H9 (cell line): ENCODE data around the gene CYP24A1. TPM values are rescaled to one million over a fixed set of nuclear protein-coding genes. Genes with fewer than 3 reads are reported as not detected.
A peak's percentile ranks its signal among the peaks of the same experiment; 100 is the strongest.

Source experiments
- DNase-seq: peaks from one replicate; pipeline ENCODE4 v3.0.0-alpha.2; 2017
- H2AFZ ChIP-seq: one replicate; pipeline ENCODE4 v1.6.1; 2013; ENCODE audit warnings: mild to moderate bottlenecking, low read length, control low read depth, moderate library complexity
- H2AK5ac ChIP-seq: 2 replicates; pipeline ENCODE4 v1.6.1; 2013; ENCODE audit warnings: low read length, control low read depth, mixed read lengths; ENCODE audit not compliant: insufficient read length
- H2BK120ac ChIP-seq: one replicate; pipeline ENCODE4 v1.6.1; 2013; ENCODE audit warnings: low read depth, mild to moderate bottlenecking, low read length, control low read depth, inconsistent platforms; ENCODE audit not compliant: poor library complexity, severe bottlenecking
- H2BK12ac ChIP-seq: 2 replicates; pipeline ENCODE4 v1.6.1; 2013; ENCODE audit warnings: low read length, control low read depth, mixed read lengths, low read depth; ENCODE audit not compliant: insufficient read length
- H2BK15ac ChIP-seq: 2 replicates; pipeline ENCODE4 v1.6.1; 2013; ENCODE audit warnings: low read depth, low read length, control low read depth
- H2BK20ac ChIP-seq: one replicate; pipeline ENCODE4 v1.6.1; 2013; ENCODE audit warnings: low read depth, mild to moderate bottlenecking, low read length, control low read depth, inconsistent platforms; ENCODE audit not compliant: poor library complexity, severe bottlenecking
- H2BK5ac ChIP-seq: 2 replicates; pipeline ENCODE4 v1.6.1; 2013; ENCODE audit warnings: low read length, control low read depth, mixed read lengths; ENCODE audit not compliant: insufficient read length
- H3K14ac ChIP-seq: 2 replicates; pipeline ENCODE4 v1.6.1; 2013; ENCODE audit warnings: low read length, control low read depth; ENCODE audit not compliant: insufficient read depth
- H3K18ac ChIP-seq: 2 replicates; pipeline ENCODE4 v1.6.1; 2013; ENCODE audit warnings: low read depth, mild to moderate bottlenecking, mixed read lengths, low read length, control low read depth; ENCODE audit not compliant: insufficient read length
- H3K23ac ChIP-seq: 2 replicates; pipeline ENCODE4 v1.6.1; 2013; ENCODE audit warnings: low read length, control low read depth, mixed read lengths, low read depth; ENCODE audit not compliant: insufficient read length
- H3K23me2 ChIP-seq: 2 replicates; pipeline ENCODE4 v1.6.1; 2013; ENCODE audit warnings: low read depth, mild to moderate bottlenecking, mixed read lengths, low read length, control low read depth; ENCODE audit not compliant: insufficient read length, poor library complexity, severe bottlenecking
- H3K27ac ChIP-seq: 2 replicates; pipeline ENCODE4 v1.5.1; 2013; ENCODE audit warnings: low read length, control low read depth, mixed read lengths, low read depth; ENCODE audit not compliant: insufficient read length
- H3K27me3 ChIP-seq: 2 replicates; pipeline ENCODE4 v1.6.1; 2013; ENCODE audit warnings: low read length, control low read depth, inconsistent platforms; ENCODE audit not compliant: insufficient read depth
- H3K4ac ChIP-seq: 2 replicates; pipeline ENCODE4 v1.6.1; 2013; ENCODE audit warnings: low read depth, mild to moderate bottlenecking, control low read depth, inconsistent platforms, low read length, moderate library complexity
- H3K4me1 ChIP-seq: 2 replicates; pipeline ENCODE4 v1.6.1; 2013; ENCODE audit warnings: low read length, control low read depth, inconsistent platforms; ENCODE audit not compliant: insufficient read depth
- H3K4me2 ChIP-seq: 2 replicates; pipeline ENCODE4 v1.6.1; 2013; ENCODE audit warnings: low read length, control low read depth, mixed read lengths; ENCODE audit not compliant: insufficient read length, insufficient read depth
- H3K56ac ChIP-seq: 2 replicates; pipeline ENCODE4 v1.6.1; 2013; ENCODE audit warnings: low read depth, mild to moderate bottlenecking, mixed read lengths, low read length, control low read depth; ENCODE audit not compliant: insufficient read length
- H3K79me1 ChIP-seq: 2 replicates; pipeline ENCODE4 v1.6.1; 2013; ENCODE audit warnings: low read depth, mild to moderate bottlenecking, moderate library complexity, low read length, control low read depth, inconsistent platforms; ENCODE audit not compliant: insufficient read depth, poor library complexity, severe bottlenecking
- H3K79me2 ChIP-seq: 2 replicates; pipeline ENCODE4 v1.6.1; 2013; ENCODE audit warnings: low read length, control low read depth, inconsistent platforms; ENCODE audit not compliant: insufficient read depth
- H3K9ac ChIP-seq: 2 replicates; pipeline ENCODE4 v1.6.1; 2013; ENCODE audit warnings: low read length, control low read depth, mixed read lengths; ENCODE audit not compliant: insufficient read length; ENCODE audit errors: extremely low read depth
- H3K9me3 ChIP-seq: one replicate; pipeline ENCODE4 v1.6.1; 2013; ENCODE audit warnings: low read depth, low read length, inconsistent platforms; ENCODE audit not compliant: control insufficient read depth
- H3T11ph ChIP-seq: one replicate; pipeline ENCODE4 v1.6.1; 2013; ENCODE audit warnings: mild to moderate bottlenecking, low read length, control low read depth, inconsistent platforms
- H4K20me1 ChIP-seq: one replicate; pipeline ENCODE4 v1.6.1; 2013; ENCODE audit not compliant: control insufficient read depth, insufficient read length, insufficient read depth
- H4K5ac ChIP-seq: 2 replicates; pipeline ENCODE4 v1.6.1; 2013; ENCODE audit warnings: low read depth, mild to moderate bottlenecking, mixed read lengths, low read length, control low read depth; ENCODE audit not compliant: insufficient read length
- H4K8ac ChIP-seq: replicated peaks from 2 replicates; pipeline ENCODE4 v1.6.1; 2013; ENCODE audit warnings: low read length, control low read depth, mixed read lengths, low read depth; ENCODE audit not compliant: insufficient read length
- H4K91ac ChIP-seq: 2 replicates; pipeline ENCODE4 v1.6.1; 2013; ENCODE audit warnings: low read depth, mild to moderate bottlenecking, moderate library complexity, mixed read lengths, low read length, control low read depth; ENCODE audit not compliant: insufficient read length
- H3K27ac Mint-ChIP-seq, 3 experiments: 2 replicates in 2 of 3; 3 replicates in 1 of 3; pipeline ENCODE4 v1.8.0; 2020 to 2021; ENCODE audit warnings: mixed read lengths in 3 of 3, mild to moderate bottlenecking in 1 of 3, moderate library complexity in 1 of 3
- H3K27me3 Mint-ChIP-seq: 2 replicates; pipeline ENCODE4 v1.8.0; 2021; ENCODE audit warnings: low read depth, mild to moderate bottlenecking, moderate library complexity, mixed read lengths
- H3K36me3 Mint-ChIP-seq, 3 experiments: 2 replicates in 2 of 3; 3 replicates in 1 of 3; pipeline ENCODE4 v1.8.0; 2020 to 2021; ENCODE audit warnings: low read depth in 3 of 3, mixed read lengths in 3 of 3; ENCODE audit not compliant: insufficient read depth in 1 of 3
- H3K4me1 Mint-ChIP-seq, 2 experiments: 2 replicates each; pipeline ENCODE4 v1.8.0; 2020; ENCODE audit warnings: mixed read lengths in 2 of 2
- H3K4me3 Mint-ChIP-seq, 2 experiments: 2 replicates in 1 of 2; 3 replicates in 1 of 2; pipeline ENCODE4 v1.8.0; 2020 to 2021; ENCODE audit warnings: mild to moderate bottlenecking in 2 of 2, mixed read lengths in 2 of 2, moderate library complexity in 1 of 2
- H3K9me3 Mint-ChIP-seq, 2 experiments: 2 replicates in 1 of 2; 3 replicates in 1 of 2; pipeline ENCODE4 v1.8.0; 2020; ENCODE audit warnings: mild to moderate bottlenecking in 2 of 2, mixed read lengths in 2 of 2, moderate library complexity in 1 of 2
- WGBS: extraction: QIAGEN DNeasy Blood & Tissue Kit; methylation state at CpG from one replicate; pipeline ENCODE4 v1.1.7; 2013; ENCODE audit warnings: missing lambda C conversion rate, low lambda C conversion rate, mixed read lengths; ENCODE audit not compliant: insufficient read length; ENCODE audit errors: extremely low coverage; 5-methylcytosine and 5-hydroxymethylcytosine counted together
- total RNA-seq: library from RNA; stranded (reverse); gene quantifications from 2 replicates; pipeline ENCODE4 v1.2.1, GENCODE V29; 2021
- TF ChIP-seq, protein P1 (sequence below): fragments of 200-600 bp; sonication (generic); conservative IDR thresholded peaks from 3 replicates; pipeline ENCODE4 v1.8.0; 2021; ENCODE audit warnings: antibody characterized with exemption, mild to moderate bottlenecking

Gene CYP24A1
- total RNA-seq, 1 experiment from 2014 or later, result not detected

DNA sequence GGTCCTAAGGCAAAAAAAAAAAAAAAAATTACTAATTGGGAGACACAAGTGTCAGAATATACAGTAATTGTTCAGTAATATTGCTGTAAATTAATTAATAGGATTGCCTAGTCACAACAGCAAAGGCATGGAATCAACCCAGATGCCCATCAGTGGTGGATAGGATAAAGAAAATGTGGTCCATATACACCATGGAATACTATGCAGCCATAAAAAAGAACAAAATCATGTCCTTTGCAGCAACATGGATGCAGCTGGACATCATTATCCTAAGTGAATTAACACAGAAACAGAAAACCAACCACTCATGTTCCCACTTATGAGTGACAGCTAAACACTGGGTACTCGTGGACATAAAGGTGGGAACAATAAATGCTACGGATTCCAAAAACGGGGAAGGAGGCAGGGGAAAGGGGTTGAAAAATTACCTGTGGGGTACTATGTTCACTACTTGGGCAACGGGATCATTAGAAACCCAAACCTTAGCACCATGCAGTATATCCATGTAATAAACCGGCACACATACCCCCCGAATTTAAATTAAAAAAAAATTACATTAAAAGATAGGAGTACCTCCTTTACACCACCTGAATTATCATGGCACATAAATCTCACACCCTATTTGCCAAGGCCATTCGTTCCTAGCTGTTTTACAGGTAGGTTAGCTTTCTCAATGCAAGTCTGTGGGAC, 33.4 kb upstream of the CYP24A1 start:
- Histone ChIP-seq H4K20me1 (no peaks in the 10 kb centered on the region), H2AK5ac (no peak overlapping the region), H3T11ph (no peak overlapping the region), H3K4ac (no peak overlapping the region), H3K4me2 (peak overlapping the region; percentile 45), H3K23me2 (peaks cover 7% of the 10 kb centered on the region), H3K79me1 (no peaks in the 10 kb centered on the region), H2BK12ac (no peak overlapping the region), H2AFZ (no peak overlapping the region), H2BK5ac (no peak overlapping the region), H2BK20ac (no peak overlapping the region), H3K4me1 (no peaks in the 10 kb centered on the region), H3K79me2 (peaks cover 27% of the 10 kb centered on the region; the same call in 1 of the 2 replicates), H3K9me3 (no peaks in the 10 kb centered on the region), H4K91ac (no peak overlapping the region), H3K56ac (peak overlapping the region; percentile 99), H3K27me3 (no peaks in the 10 kb centered on the region), H2BK120ac (no peak overlapping the region), H4K5ac (no peak overlapping the region), H3K27ac (no peak overlapping the region), H3K23ac (no peak overlapping the region), H4K8ac (no peak overlapping the region), H3K14ac (no peak overlapping the region), H2BK15ac (no peak overlapping the region), H3K18ac (no peak overlapping the region), H3K9ac (no peak overlapping the region)
- no peaks in the 10 kb centered on the region for H3K9me3 Mint-ChIP-seq
- TF ChIP-seq, protein P1, sequence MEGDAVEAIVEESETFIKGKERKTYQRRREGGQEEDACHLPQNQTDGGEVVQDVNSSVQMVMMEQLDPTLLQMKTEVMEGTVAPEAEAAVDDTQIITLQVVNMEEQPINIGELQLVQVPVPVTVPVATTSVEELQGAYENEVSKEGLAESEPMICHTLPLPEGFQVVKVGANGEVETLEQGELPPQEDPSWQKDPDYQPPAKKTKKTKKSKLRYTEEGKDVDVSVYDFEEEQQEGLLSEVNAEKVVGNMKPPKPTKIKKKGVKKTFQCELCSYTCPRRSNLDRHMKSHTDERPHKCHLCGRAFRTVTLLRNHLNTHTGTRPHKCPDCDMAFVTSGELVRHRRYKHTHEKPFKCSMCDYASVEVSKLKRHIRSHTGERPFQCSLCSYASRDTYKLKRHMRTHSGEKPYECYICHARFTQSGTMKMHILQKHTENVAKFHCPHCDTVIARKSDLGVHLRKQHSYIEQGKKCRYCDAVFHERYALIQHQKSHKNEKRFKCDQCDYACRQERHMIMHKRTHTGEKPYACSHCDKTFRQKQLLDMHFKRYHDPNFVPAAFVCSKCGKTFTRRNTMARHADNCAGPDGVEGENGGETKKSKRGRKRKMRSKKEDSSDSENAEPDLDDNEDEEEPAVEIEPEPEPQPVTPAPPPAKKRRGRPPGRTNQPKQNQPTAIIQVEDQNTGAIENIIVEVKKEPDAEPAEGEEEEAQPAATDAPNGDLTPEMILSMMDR, result no peak
- peaks cover 6 to 20% (median 16%) of the 10 kb centered on the region in 3 experiments; a peak in 6 of 7 replicates for H3K36me3 Mint-ChIP-seq
- no peaks in the 10 kb centered on the region; the same call in 1 of the 2 replicates for H3K27me3 Mint-ChIP-seq
- peak overlapping the region in 1 of 3 experiments; percentile 100; a peak in 1 of 7 replicates for H3K27ac Mint-ChIP-seq
- H3K4me3 Mint-ChIP-seq, result peak overlapping the region; percentile 94 to 97
- DNase-seq, result no peak
- peaks cover 17 to 18% of the 10 kb centered on the region in 2 experiments for H3K4me1 Mint-ChIP-seq
- no CpG with 5 or more reads among the region's 7 CpGs for WGBS
